ENCODE data around the gene ANKRD13B. TPM values are rescaled to one million over a fixed set of nuclear protein-coding genes. Genes with fewer than 3 reads are reported as not detected.

Gene ANKRD13B
- total RNA-seq, 1 experiment from 2014 or later, result 31.4 TPM

DNA sequence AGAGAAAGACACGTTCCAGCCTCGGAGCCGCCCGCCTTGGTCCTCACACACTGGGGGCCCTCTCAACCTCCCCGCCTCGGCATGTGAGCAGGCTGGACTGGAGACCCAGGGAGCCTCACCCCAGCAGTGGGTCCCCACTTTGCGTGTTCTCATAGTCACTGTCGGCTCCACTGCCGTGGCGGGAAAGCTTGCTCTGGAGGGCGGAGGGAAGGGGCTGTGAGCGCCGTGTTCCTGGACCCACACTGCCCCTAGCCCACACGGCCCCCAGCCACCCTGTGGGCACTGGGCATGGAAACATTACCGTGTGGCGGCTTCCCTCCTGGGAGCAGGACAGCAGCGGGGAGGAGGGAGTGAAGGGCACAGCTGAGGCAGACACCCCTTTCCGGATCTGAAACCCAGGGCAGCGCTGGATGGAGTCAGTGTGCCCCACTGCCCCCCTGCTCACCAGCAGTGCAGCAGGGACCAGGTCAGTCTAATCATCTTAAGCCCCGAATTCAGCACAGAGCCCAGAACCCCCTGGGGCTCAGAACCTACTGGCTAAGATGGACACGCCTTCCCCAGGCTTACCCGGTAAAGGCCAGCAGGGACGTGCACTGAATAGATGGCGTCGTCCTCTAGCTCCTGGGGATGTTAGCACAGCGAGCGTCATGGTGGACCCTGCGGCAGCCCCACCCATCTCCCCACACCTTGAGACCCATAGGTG, 17.3 kb upstream of the ANKRD13B start:
- ChIA-PET POLR2A (no interaction called here), CTCF (interaction anchor here (0.8 kb wide), 1 partner anchor 43 kb away, joined by 4 read pairs; no protein-coding TSS in a partner anchor)
- H3K27me3 ChIP-seq (ENCODE audit: control insufficient read depth, insufficient read depth, low read length), result no peaks in the 10 kb centered on the region
- ATAC-seq, result no peak
- in situ Hi-C loops (cut with HindIII; ENCODE audit: low pct_unique_long_range_greater_than_20kb, low sequenced_read_pairs) (no loop called here), intact Hi-C loops (cut with micrococcal nuclease; ENCODE audit: unreplicated experiment) (no loop called here)
- no peak overlapping the region for H3K27ac ChIP-seq (ENCODE audit: low read length)
- BruUV-seq (replicated peaks), result no TSS peak
- H3K4me3 ChIP-seq (ENCODE audit: low read depth in 2 of 2, low read length in 2 of 2), result no peak overlapping the region
- no peaks in the 10 kb centered on the region for H3K36me3 ChIP-seq (ENCODE audit: control insufficient read depth, insufficient read depth, low read length)
- no peak for DNase-seq (ENCODE audit: low read depth, low spot score)
- H3K4me1 ChIP-seq (ENCODE audit: control insufficient read depth, insufficient read depth, low read length), result no peaks in the 10 kb centered on the region
- H3K9me3 ChIP-seq (ENCODE audit: control insufficient read depth, insufficient read depth, low read depth, low read length), result no peaks in the 10 kb centered on the region
- TF ChIP-seq, protein P1, sequence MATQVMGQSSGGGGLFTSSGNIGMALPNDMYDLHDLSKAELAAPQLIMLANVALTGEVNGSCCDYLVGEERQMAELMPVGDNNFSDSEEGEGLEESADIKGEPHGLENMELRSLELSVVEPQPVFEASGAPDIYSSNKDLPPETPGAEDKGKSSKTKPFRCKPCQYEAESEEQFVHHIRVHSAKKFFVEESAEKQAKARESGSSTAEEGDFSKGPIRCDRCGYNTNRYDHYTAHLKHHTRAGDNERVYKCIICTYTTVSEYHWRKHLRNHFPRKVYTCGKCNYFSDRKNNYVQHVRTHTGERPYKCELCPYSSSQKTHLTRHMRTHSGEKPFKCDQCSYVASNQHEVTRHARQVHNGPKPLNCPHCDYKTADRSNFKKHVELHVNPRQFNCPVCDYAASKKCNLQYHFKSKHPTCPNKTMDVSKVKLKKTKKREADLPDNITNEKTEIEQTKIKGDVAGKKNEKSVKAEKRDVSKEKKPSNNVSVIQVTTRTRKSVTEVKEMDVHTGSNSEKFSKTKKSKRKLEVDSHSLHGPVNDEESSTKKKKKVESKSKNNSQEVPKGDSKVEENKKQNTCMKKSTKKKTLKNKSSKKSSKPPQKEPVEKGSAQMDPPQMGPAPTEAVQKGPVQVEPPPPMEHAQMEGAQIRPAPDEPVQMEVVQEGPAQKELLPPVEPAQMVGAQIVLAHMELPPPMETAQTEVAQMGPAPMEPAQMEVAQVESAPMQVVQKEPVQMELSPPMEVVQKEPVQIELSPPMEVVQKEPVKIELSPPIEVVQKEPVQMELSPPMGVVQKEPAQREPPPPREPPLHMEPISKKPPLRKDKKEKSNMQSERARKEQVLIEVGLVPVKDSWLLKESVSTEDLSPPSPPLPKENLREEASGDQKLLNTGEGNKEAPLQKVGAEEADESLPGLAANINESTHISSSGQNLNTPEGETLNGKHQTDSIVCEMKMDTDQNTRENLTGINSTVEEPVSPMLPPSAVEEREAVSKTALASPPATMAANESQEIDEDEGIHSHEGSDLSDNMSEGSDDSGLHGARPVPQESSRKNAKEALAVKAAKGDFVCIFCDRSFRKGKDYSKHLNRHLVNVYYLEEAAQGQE (IDR thresholded peaks at IDR 0.05; ENCODE audit: insufficient read depth in 1 of 2, low read depth in 2 of 2, low read length in 1 of 2), result no peak
- TF ChIP-seq TCF7L2 (IDR thresholded peaks at IDR 0.05; ENCODE audit: low read depth, low read length) (no peak), POLR2AphosphoS5 (IDR thresholded peaks at IDR 0.05; ENCODE audit: low read depth, low read length) (no peak; the same call in 1 of the 2 replicates), SIN3A (IDR thresholded peaks at IDR 0.05; ENCODE audit: borderline replicate concordance, insufficient read depth, low read depth, low read length) (no peak)
- TF ChIP-seq, protein P2, sequence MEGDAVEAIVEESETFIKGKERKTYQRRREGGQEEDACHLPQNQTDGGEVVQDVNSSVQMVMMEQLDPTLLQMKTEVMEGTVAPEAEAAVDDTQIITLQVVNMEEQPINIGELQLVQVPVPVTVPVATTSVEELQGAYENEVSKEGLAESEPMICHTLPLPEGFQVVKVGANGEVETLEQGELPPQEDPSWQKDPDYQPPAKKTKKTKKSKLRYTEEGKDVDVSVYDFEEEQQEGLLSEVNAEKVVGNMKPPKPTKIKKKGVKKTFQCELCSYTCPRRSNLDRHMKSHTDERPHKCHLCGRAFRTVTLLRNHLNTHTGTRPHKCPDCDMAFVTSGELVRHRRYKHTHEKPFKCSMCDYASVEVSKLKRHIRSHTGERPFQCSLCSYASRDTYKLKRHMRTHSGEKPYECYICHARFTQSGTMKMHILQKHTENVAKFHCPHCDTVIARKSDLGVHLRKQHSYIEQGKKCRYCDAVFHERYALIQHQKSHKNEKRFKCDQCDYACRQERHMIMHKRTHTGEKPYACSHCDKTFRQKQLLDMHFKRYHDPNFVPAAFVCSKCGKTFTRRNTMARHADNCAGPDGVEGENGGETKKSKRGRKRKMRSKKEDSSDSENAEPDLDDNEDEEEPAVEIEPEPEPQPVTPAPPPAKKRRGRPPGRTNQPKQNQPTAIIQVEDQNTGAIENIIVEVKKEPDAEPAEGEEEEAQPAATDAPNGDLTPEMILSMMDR (IDR thresholded peaks at IDR 0.05), result no peak

DNA sequence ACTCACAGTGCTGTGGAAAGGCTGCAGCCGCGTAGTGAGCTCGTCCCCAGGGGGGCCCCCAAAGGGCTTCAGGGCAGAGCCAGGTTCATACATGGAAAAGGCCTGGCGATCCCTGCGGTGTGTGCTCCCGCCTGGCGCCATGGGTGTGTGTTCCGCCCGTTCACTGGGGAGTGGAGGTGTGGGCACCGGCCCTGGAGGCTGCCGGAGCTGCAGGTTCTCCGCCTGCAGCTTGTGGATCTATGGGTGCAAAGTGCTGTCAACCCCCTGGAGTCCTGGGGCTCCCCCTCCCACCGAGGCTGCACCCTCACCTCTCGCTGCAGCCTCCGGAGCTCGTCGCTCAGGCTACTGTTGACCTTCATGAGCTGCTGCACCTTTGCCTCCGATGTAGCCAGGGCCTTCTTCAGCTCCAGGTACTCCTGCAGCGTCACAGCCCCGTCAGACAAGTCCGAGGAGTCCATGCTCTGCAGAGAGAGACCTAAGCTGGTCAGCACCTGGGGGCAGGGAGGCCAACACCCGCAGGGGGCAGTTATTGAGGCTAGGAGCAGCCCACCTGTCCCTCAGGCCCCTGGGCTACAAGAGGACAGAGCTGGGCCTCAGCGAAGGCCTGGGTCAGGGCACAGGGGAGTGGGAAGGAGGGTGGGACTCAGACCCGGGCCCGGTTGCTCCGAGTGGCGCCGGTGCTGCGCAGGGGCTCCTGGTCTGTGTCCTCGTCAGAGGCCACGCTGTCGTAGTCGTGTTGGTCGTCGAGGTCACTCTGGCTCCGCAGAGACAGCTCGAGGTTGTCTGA, 16.5 kb upstream of the ANKRD13B start:
- no peak for ATAC-seq
- POLR2A ChIA-PET, result interaction anchor here (0.5 kb wide), 1 partner anchor 64 kb away, joined by 4 read pairs; no protein-coding TSS in a partner anchor
- H3K9me3 ChIP-seq (ENCODE audit: control insufficient read depth, insufficient read depth, low read depth, low read length), result no peaks in the 10 kb centered on the region
- H3K4me1 ChIP-seq (ENCODE audit: control insufficient read depth, insufficient read depth, low read length), result no peaks in the 10 kb centered on the region
- H3K36me3 ChIP-seq (ENCODE audit: control insufficient read depth, insufficient read depth, low read length), result no peaks in the 10 kb centered on the region
- H3K4me3 ChIP-seq (ENCODE audit: low read depth in 2 of 2, low read length in 2 of 2), result no peak overlapping the region
- CTCF ChIA-PET, result interaction anchor here (0.5 to 0.8 kb wide), 2 partner anchors 43 to 225 kb away, joined by 4 to 8 read pairs; no protein-coding TSS in a partner anchor
- intact Hi-C loops (cut with micrococcal nuclease; ENCODE audit: unreplicated experiment), result no loop called here
- DNase-seq (ENCODE audit: low read depth, low spot score), result no peak
- no peak overlapping the region for H3K27ac ChIP-seq (ENCODE audit: low read length)
- in situ Hi-C loops (cut with HindIII; ENCODE audit: low pct_unique_long_range_greater_than_20kb, low sequenced_read_pairs), result no loop called here
- TF ChIP-seq POLR2AphosphoS5 (IDR thresholded peaks at IDR 0.05; ENCODE audit: low read depth, low read length) (no peak; the same call in 1 of the 2 replicates), TCF7L2 (IDR thresholded peaks at IDR 0.05; ENCODE audit: low read depth, low read length) (no peak), SIN3A (IDR thresholded peaks at IDR 0.05; ENCODE audit: borderline replicate concordance, insufficient read depth, low read depth, low read length) (no peak)
- TF ChIP-seq, protein P2 (IDR thresholded peaks at IDR 0.05), result no peak
- TF ChIP-seq, protein P1 (IDR thresholded peaks at IDR 0.05; ENCODE audit: insufficient read depth in 1 of 2, low read depth in 2 of 2, low read length in 1 of 2), result no peak
- no TSS peak for BruUV-seq (replicated peaks)
- H3K27me3 ChIP-seq (ENCODE audit: control insufficient read depth, insufficient read depth, low read length), result no peaks in the 10 kb centered on the region
